MM.1S (cell line): Measurements from ENCODE around the gene RIPPLY3.

Experiments used
- DNase-seq: peaks from one replicate; pipeline ENCODE4 v3.0.0-alpha.2; 2015
- H2AFZ ChIP-seq: fragments of 300-600 bp; sonication (generic); 2 replicates; pipeline ENCODE4 v1.6.0; 2016; ENCODE audit warnings: antibody characterized with exemption, low read length
- H3F3A ChIP-seq: fragments of 300-600 bp; sonication (generic); 2 replicates; pipeline ENCODE4 v1.6.1; 2016; ENCODE audit warnings: mild to moderate bottlenecking, antibody characterized with exemption, low read length, moderate library complexity, mixed read lengths; ENCODE audit not compliant: insufficient read depth
- H3K27ac ChIP-seq: fragments of 300-600 bp; sonication (generic); 2 replicates; pipeline ENCODE4 v1.5.1; 2016; ENCODE audit warnings: mild to moderate bottlenecking, low read length
- H3K27me3 ChIP-seq: fragments of 300-600 bp; sonication (generic); replicated peaks from 2 replicates; pipeline ENCODE4 v1.6.0; 2016; ENCODE audit warnings: low read length; ENCODE audit not compliant: insufficient read depth
- H3K36me3 ChIP-seq: fragments of 300-600 bp; sonication (generic); replicated peaks from 2 replicates; pipeline ENCODE4 v1.6.1; 2016; ENCODE audit warnings: mild to moderate bottlenecking, low read length, mixed read lengths; ENCODE audit not compliant: insufficient read depth
- H3K4me1 ChIP-seq: fragments of 300-600 bp; sonication (generic); 2 replicates; pipeline ENCODE4 v1.6.1; 2016; ENCODE audit warnings: low read length, mixed read lengths
- H3K4me2 ChIP-seq: fragments of 300-600 bp; sonication (generic); 2 replicates; pipeline ENCODE4 v1.6.0; 2016; ENCODE audit warnings: low read depth, low read length
- H3K4me3 ChIP-seq: fragments of 300-600 bp; sonication (generic); 2 replicates; pipeline ENCODE4 v1.5.1; 2016; ENCODE audit warnings: low read length, mixed read lengths
- H3K79me2 ChIP-seq: fragments of 300-600 bp; sonication (generic); 2 replicates; pipeline ENCODE4 v1.6.1; 2016; ENCODE audit warnings: mixed run types, low read length, mixed read lengths
- H3K9ac ChIP-seq: fragments of 300-600 bp; sonication (generic); 2 replicates; pipeline ENCODE4 v1.6.1; 2016; ENCODE audit warnings: low read length, mixed read lengths
- H3K9me2 ChIP-seq: fragments of 300-600 bp; sonication (generic); replicated peaks from 2 replicates; pipeline ENCODE4 v1.6.1; 2016; ENCODE audit warnings: mild to moderate bottlenecking, low read length, mixed read lengths; ENCODE audit not compliant: insufficient read depth
- H3K9me3 ChIP-seq: fragments of 300-600 bp; sonication (generic); replicated peaks from 2 replicates; pipeline ENCODE4 v1.6.1; 2016; ENCODE audit warnings: mild to moderate bottlenecking, low read length, mixed read lengths; ENCODE audit not compliant: insufficient read depth
- H4K20me1 ChIP-seq: fragments of 300-600 bp; sonication (generic); 2 replicates; pipeline ENCODE4 v1.6.1; 2016; ENCODE audit warnings: mild to moderate bottlenecking, low read length, moderate library complexity, mixed read lengths; ENCODE audit not compliant: insufficient read depth
- CTCF ChIP-seq: fragments of 300-600 bp; sonication (generic); IDR thresholded peaks from 2 replicates; pipeline ENCODE4 v1.5.1; 2016; ENCODE audit warnings: antibody characterized with exemption, low read length, mixed read lengths
- EZH2 ChIP-seq: fragments of 300-600 bp; sonication (generic); optimal IDR thresholded peaks from 2 replicates; pipeline ENCODE3; 2017; ENCODE audit warnings: low read depth, mild to moderate bottlenecking, antibody characterized with exemption, low read length, mixed read lengths
- EZH2phosphoT487 ChIP-seq: fragments of 300-600 bp; sonication (generic); IDR thresholded peaks from 2 replicates; pipeline ENCODE4 v1.6.1; 2018; ENCODE audit warnings: antibody characterized with exemption, low read length

RIPPLY3 gene

DNA sequence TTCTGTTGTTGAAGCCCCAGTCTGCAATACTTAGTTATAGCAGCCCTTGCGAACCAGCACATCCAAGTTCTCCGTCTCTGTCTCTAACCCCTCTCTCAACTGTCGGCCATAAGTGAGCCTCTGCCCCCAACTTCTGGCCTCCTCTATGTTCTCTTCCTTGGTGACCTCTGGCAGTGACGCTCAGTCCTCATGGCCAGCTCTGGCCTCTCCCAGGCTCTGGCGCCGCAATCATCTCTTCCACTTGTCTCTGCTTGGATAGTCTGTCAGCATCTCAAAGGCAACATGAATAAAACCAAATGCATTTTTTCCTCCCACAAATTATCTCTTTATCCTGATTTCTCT, 31.7 kb upstream of the RIPPLY3 start:
- H4K20me1 ChIP-seq: no peaks in the 10 kb centered on the region
- no peaks in the 10 kb centered on the region for H3K9me2 ChIP-seq
- TF ChIP-seq EZH2 (no peak), CTCF (no peak), EZH2phosphoT487 (no peak)

DNA sequence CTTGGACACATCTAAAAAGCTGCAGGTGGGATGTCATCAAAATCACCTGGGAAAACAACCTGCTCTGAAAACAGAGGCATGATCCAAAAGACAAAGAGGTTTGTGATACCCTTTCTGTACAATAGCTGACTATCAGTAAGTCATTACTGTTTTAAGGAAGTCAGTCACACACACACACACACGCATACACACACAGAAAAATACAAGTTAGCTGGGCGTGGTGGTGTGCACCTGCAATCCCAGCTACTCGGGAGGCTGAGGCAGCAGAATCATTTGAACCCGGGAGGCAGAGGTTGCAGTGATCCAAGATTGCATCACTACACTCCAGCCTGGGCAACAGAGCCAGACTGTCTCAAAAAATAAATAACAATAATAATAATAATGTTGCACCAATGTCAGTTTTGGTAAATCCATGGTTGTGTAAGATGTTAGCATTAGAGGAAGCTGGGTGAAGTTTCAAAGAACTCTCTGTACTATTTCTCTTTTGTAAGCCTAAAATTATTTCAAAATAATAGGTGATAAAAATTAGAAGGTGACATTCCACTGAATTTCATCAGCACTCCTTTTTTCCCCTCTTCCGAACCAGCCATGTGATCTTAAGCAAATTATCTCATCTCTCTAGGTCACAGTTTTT, 30.2 kb upstream of the RIPPLY3 start:
- Histone ChIP-seq H3K79me2 (no peaks in the 10 kb centered on the region), H4K20me1 (no peaks in the 10 kb centered on the region), H3F3A (0 out of 2 replicates have a peak, but pooled peaks cover 3% of the 10 kb centered on the region), H2AFZ (no peak overlapping the region), H3K9me2 (no peaks in the 10 kb centered on the region), H3K4me2 (no peak overlapping the region), H3K36me3 (no peaks in the 10 kb centered on the region), H3K27ac (no peak overlapping the region), H3K4me1 (peaks cover 6% of the 10 kb centered on the region), H3K9ac (no peak overlapping the region), H3K4me3 (no peak overlapping the region), H3K27me3 (no peaks in the 10 kb centered on the region), H3K9me3 (no peaks in the 10 kb centered on the region)
- DNase-seq: no peak
- TF ChIP-seq EZH2: no peak
- no peak for TF ChIP-seq EZH2phosphoT487
- no peak for TF ChIP-seq CTCF

More for the DNA sequence above, 31.7 kb upstream of the RIPPLY3 start:
- H3K9ac ChIP-seq: no peak overlapping the region
- H3K4me3 ChIP-seq: no peak overlapping the region
- no peak overlapping the region for H3K27ac ChIP-seq
- H3K4me2 ChIP-seq: no peak overlapping the region
- H3F3A ChIP-seq: 0 out of 2 replicates have a peak, but pooled peaks cover 3% of the 10 kb centered on the region
- no peaks in the 10 kb centered on the region for H3K36me3 ChIP-seq
- DNase-seq: no peak
- no peaks in the 10 kb centered on the region for H3K9me3 ChIP-seq
- peaks cover 6% of the 10 kb centered on the region for H3K4me1 ChIP-seq
- H2AFZ ChIP-seq: no peak overlapping the region
- H3K27me3 ChIP-seq: no peaks in the 10 kb centered on the region
- H3K79me2 ChIP-seq: no peaks in the 10 kb centered on the region

- DNase-seq: peak; percentile 94
- Histone ChIP-seq H4K20me1 (no peaks in the 10 kb centered on the region), H3K9me3 (no peaks in the 10 kb centered on the region), H3K9me2 (no peaks in the 10 kb centered on the region), H3K4me2 (peak overlapping the region; percentile 57; the same call in 1 of the 2 replicates), H3K27me3 (no peaks in the 10 kb centered on the region), H3K4me3 (peak overlapping the region; percentile 26), H3K27ac (no peak overlapping the region; the same call in 1 of the 2 replicates), H3K4me1 (peaks cover 6% of the 10 kb centered on the region), H3K79me2 (no peaks in the 10 kb centered on the region), H3F3A (0 out of 2 replicates have a peak, but pooled peaks cover 3% of the 10 kb centered on the region), H3K36me3 (no peaks in the 10 kb centered on the region), H2AFZ (peak overlapping the region; percentile 83), H3K9ac (peak overlapping the region; percentile 13; the same call in 1 of the 2 replicates)
- TF ChIP-seq CTCF: peak; percentile 98
- TF ChIP-seq EZH2: no peak
- no peak for TF ChIP-seq EZH2phosphoT487
These were observed 29.4 kb upstream of the RIPPLY3 start for GRCh38 chr21:36976882-36977651.
